Left renal cortex interstitium (tissue), 4 donors: ENCODE results near the gene RPP14. TPM values are rescaled to one million over a fixed set of nuclear protein-coding genes. Genes with fewer than 3 reads are reported as not detected.
"Not testable (repeated sequence)": the region's sequence is repeated elsewhere in the genome, so short reads cannot be mapped to it uniquely, and the experiment has no call there.

Experiments
- DNase-seq, 4 donors: peaks; one replicate each; pipeline ENCODE4 v3.0.0-alpha.2; 2013; ENCODE audit warnings: low read depth in 4 of 4, low spot score in 2 of 4, missing footprints in 1 of 4
- polyA plus RNA-seq, 4 donors: library from polyadenylated mRNA; unstranded; fragments of 120-200 nt; gene quantifications; one replicate each; pipeline ENCODE4 v1.2.1, GENCODE V29; 2013; ENCODE audit not compliant: insufficient read length in 4 of 4

RPP14 gene
- polyA plus RNA-seq, 4 donors: 19.5 to 26.9 (median 20.1) TPM

DNA sequence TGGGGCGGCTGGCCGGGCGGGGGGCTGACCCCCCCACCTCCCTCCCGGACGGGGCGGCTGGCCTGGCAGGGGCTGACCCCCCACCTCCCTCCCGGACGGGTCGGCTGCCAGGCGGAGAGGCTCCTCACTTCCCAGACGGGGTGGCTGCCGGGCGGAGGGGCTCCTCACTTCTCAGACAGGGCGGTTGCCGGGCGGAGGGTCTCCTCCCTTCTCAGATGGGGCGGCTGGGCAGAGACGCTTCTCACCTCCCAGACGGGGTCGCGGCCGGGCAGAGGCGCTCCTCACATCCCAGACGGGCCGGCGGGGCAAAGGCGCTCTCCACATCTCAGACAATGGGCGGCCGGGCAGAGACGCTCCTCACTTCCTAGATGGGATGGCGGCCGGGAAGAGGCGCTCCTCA, 15.6 kb upstream of the RPP14 start:
- DNase-seq: not testable (repeated sequence)

DNA sequence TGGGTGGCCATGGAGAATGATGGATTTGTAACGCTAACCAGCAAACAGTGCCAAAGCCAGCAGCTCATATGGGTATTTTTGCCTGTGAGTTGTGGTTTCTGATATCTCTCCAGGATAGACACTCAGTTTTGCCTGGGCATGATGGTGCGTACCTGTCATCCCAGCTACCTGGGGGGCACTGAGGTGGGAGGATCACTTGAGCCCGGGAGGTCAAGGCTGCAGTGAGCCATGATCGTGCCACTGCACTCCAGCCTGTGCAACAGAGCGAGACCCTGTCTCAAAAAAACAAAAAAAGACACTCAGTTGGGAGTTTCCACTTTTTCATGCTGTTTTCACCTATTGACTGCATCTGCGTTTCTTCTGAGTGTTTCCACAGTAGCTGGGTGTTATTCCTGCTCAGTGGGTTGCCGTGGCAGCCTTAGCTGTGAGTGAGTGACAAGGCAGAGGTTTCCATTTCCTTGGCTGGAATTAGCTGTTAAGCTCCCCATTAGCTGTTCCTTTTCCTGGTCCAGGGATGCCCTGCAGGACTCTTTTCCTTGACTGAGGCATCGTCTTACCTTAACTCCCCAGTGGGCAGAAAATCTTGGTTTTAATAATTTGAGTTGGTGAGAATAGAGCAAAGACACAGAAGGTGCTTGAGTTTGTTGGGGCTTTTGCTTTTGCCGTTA, 14.2 kb upstream of the RPP14 start:
- DNase-seq: no peak

DNA sequence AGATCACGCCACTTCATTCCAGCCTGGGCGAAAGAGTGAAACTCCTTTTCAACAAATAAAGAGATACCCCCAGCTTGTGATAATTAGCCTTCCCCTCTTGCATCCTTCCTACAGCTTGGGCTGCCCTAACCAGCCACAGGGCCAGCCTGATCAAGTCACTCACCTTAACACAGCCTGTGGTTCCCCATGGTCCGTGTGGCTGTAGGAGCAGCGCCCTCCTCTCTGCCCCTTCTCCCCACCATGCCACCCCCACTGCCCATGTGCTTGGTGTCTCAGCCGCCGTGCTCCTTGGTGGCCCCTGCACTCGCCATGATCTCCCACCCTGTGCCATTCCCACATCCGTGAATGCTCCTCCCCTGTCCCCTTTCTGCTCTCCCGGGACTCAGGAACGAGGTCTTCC, 13.2 kb upstream of the RPP14 start:
- no peak for DNase-seq

DNA sequence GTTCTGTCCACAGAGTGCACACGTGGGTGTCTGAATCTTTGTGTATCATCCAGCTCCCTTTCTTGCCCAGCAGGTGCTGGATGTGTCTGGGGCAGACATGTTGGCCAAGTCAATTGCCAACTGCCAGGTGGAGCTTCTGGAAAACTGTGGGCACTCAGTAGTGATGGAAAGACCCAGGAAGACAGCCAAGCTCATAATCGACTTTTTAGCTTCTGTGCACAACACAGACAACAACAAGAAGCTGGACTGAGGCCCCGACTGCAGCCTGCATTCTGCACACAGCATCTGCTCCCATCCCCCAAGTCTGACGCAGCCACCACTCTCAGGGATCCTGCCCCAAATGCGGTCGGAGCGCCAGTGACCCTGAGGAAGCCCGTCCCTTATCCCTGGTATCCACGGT, 12.5 kb upstream of the RPP14 start:
- no peak for DNase-seq

DNA sequence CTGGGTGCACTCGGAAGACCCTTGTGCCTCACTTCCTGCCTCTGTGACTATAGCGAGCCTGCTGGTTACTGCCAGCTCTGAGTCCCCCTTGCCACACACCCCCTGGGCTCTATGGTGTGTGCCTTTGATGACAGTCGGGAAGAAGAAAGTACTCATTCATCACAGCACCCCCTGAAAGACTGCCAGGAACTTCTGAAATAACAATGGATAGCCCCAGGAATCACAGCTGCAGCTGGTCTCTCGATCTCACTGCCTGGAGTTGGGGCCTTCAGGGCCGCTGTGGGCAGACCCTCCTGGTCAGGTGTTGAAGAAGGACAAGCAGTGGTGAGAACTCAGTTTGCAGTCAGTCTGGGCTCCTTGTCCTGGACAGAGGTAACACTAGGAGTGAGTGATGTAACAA, 9.8 kb upstream of the RPP14 start:
- DNase-seq: no peak

DNA sequence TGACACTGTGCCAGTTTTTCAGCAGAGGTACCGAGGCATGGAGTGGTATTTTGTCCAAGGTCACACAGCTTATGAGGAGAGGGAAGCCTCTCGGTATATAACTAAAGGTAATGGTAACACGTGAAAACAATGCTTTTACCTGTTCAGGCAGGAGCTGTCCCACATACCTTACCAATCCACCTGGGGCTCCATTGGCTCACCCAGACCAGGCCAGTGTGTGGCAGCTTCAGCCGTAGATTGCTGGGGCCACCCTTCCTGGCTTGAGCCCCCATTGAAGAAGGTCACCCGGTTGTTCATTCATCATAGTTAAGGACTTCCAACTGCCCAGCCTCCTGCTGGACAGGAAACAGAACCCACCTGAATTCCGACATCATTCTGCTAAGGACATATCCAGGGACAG, 9.2 kb upstream of the RPP14 start:
- DNase-seq: no peak

DNA sequence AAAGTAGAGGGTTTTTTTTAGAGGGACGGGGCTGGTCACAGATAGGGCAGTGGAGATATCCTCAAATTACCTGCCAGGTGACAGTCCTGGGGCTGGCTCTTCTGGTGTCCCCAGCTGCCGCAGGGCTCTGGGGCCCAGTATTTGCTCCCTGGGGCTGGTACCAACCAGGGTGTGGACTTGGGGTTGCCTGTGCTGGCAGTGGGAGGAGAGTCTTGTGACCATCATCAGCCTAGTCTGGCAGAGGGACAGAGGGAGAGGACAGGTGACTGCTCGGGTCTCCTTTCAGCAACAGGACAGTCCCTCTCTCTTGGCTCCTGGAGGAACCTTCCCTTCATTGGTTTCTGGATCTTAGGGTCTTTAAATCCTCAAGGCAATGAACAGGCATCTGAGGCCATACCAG, 7.9 kb upstream of the RPP14 start:
- DNase-seq: no peak

DNA sequence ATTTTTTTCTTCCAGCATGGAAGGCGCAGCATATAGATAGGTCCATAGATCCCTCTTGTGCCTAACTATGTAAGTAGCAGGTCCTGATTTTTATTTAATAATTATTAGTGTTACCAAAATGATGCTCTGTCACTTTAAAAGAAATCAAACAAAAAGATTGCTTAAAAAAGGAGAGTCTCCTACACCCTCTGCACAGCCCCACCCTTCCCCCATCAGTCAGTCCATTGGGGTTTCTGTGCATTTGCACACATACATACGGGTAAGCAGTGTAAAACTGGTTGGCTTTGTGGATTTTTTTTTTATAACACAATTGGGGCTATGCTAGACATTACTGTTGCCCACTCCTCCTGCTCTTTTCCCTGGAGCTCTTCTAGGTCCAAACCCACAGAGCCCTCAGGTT, 7.0 kb upstream of the RPP14 start:
- no peak for DNase-seq

DNA sequence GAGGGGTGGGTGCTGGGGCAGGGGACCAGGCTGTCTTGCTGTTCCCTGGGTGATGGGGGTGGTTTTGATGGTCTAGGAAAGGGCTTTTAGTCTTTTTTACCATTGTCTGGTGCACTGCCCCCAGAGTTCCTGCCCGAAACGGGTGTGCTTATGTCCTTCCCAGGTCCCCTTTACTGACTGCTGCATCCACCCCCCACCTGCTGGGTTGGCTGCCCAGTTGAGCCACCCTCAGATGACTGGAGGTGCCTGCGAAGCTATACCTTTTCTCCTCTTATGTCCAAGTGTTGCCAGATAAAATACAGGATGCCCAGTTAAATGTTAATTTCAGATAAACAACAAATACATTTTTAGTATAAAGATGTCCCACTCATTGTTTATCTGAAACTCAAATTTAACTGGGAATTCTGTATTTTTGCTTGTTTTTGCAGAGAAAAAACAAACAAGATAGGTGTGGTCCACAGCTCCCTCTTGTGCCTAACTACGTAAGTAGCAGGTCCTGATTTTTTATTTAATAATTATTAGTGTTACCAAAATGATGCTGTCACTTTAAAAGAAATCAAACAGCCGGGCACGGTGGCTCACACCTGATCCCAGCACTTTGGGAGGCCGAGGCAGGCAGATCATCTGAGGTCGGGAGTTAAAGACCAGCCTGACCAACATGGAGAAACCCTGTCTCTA, 6.1 kb upstream of the RPP14 start:
- DNase-seq: peak in 1 of 4 donors; percentile 25

DNA sequence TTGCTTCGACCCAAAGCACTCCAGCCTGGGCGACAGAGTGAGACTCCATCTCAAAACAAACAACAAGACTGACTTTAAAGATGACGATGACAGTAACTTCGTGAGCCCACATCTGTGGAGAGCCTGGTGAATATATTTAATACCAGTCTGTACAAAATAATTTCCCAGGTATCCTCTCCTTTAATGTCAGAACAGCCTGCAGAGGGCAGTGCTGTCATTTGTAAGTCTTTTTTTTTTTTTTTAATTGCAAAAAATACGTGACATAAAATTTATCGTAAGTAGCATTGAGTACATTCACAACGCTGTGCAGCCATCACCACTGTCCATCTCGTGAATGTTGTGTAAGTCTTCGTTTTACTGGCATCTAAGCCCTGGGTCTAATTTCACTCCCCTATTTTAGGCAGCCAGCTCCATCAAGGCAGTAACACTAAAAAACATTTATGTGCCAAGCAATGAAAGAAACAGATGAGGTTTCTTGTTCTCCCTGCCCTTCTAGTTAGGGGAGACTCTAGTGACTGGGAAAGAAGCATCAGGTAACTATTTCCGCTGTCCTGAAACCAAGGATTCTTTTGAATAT, 1.7 kb downstream of the RPP14 start:
- DNase-seq: no peak

DNA sequence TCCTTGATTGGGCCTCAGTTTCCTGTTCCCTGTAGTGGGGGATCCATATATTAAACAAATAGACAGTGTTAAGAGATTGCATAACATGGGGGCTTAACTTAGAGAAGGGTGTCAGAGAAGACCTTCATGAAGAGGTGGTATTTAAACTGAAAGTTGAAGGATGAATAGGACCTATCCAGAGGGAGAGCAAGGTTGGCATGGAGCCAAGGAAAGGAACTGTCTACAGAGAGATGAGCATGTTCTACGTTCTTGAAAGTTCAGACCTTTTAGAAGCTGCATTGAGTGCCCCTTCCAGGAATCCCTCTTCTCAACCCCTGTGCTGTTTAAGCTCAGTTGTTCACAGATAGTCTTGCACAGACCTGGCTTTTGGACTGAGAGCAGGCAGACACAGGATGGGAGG, 2.7 kb downstream of the RPP14 start:
- no peak for DNase-seq

DNA sequence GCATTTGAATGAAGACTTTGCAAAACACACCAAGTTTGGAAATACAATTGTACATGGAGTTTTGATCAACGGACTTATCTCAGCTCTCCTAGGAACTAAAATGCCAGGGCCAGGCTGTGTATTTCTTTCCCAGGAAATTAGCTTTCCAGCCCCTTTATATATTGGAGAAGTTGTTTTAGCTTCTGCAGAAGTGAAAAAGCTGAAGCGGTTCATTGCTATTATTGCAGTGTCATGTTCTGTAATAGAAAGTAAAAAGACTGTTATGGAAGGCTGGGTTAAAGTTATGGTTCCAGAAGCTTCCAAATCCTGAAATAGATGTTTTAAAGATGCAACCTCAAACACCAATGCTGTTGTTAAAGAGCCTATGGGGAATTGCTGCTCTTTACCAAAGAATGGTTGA, 11.8 kb downstream of the RPP14 start:
- no peak for DNase-seq

DNA sequence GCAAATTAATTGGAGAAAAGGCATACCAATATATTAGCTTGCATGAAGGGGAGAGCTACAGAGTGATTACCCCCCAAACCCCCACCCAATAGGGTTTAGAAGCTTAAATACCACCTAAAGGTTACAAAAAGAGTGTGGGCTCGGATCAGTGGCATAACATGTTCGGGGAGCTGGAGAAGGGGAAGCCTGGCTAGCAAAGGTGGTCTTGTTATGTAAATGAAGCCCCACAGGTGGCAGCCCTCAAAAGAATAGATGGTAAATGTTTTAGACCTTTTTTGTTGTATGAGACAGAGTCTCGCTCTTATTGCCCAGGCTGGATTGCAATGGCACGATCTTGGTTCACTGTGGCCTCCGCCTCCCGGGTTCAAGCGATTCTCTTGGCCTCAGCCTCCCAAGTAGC, 15.7 kb downstream of the RPP14 start:
- DNase-seq: no peak

DNA sequence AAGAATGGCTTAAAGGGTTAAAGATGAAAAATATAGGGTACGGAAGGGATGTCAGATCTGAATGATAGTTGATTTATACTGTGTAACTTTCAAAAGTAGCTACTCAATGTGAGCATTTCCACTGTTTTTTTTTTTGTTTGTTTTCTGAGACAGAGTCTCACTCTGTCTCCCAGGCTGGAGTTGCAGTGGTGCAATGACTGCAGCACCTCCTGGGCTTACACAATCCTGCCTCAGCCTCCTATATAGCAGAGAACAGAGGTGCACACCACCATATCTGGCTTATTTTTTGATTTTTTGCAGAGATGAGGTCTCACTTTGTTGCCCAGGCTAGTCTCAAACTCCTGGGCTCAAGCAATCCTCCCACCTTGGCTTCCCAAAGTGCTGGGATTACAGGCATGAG, 16.7 kb downstream of the RPP14 start:
- no peak for DNase-seq

DNA sequence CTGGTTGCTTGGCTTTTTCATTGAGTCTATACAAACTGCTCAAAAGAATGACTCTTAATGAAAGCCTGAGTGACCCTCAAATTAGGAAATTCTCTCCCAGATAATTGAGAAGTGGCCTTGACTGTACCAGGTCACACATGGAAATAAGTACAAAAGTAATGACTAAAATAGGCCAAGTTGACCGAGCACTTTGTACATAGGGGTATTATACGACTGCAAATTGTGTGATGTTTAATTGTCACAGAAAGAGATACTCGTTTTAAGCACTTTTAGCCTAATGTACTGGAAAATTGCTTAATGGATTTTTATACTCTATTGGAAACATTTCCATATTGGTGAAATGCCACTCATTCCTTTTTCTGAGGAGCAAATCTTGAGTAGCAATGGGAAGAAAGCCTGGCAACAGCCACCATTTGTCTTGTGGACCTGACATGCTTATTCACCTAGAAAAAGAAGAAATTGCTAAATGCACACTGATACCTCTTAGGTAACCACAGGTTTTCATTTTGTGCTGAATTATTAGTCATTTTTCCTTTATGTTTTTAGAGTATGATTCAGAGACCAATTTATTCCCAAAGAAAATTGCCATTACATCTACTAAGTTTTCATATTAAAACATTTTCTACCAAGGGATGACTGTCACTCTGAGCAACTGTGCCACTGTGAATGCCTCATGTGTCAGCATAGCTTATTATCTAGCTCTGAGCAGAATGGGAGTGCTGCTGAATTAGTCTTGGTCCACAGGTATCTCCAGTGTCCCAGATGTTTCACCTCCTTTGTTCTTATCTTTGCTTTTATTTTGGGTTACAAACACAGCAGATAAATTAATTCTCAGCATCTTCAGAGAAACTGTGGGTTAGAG, 17.7 kb downstream of the RPP14 start:
- DNase-seq: no peak

DNA sequence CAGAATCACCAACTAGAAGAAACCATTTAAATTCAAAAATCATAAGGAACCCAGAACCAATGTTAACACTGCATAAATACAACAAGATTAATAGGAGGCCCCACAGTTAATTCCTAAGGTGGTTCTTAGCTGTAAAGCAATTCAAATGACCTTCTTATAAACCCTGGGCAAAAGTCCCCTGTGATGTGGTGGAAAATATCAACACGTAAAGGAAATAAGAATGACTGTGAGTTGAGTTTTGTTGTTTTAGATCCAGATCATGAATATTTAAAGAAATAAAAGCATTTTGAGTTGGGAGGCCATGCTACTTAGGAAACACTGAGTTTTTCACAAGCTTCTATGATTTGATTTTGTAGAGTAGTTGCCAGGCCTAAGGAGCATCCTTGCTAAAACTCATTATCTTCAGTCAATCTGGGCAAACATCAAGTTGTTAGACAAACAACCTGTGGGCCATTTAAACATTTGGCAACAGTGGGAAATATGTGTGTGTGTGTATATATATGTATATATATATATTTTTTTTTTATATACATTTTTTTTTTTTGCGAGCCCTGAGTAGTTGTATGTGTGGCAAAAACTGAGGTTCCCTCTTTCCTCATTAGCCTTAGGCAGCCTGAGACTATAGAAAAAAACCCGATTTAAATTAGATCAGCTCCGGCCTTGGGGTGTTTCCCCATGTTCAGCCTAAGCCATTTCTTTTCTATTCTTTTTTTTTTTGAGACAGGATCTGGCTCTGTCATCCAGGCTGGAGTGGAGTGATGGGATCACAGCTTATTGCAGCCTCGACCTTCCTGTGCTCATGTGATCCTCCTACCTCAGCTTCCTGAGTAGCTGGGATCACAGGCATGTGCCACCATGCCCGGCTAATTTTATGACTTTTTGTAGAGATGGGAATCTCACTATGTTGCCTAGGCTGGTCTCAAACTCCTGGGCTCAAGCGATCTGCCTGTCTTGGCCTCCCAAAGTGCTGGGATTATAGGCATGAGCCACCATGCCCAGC, 18.6 kb downstream of the RPP14 start:
- DNase-seq: no peak

DNA sequence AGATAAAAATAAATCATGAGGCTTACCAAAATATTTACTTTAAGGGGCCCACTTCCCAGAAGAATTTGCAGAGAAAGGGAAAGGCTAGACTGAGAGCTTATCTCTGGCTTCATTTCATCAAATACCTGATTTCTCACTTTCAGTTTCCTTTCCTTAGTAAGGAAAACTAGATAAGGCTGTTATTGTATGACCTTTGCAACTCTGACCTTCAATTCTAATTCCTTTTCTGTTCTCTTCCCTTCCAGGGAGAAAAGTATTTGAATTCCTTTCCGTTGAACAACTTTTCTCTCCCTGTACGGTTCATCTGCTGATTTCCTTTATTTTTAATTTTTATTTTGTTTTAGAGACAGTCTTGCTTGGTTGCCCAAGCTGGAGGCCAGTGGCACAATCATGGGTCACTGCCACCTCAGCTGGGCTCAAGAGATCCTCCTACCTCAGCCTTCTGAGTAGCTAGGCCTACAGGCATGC, 19.5 kb downstream of the RPP14 start:
- no peak for DNase-seq

DNA sequence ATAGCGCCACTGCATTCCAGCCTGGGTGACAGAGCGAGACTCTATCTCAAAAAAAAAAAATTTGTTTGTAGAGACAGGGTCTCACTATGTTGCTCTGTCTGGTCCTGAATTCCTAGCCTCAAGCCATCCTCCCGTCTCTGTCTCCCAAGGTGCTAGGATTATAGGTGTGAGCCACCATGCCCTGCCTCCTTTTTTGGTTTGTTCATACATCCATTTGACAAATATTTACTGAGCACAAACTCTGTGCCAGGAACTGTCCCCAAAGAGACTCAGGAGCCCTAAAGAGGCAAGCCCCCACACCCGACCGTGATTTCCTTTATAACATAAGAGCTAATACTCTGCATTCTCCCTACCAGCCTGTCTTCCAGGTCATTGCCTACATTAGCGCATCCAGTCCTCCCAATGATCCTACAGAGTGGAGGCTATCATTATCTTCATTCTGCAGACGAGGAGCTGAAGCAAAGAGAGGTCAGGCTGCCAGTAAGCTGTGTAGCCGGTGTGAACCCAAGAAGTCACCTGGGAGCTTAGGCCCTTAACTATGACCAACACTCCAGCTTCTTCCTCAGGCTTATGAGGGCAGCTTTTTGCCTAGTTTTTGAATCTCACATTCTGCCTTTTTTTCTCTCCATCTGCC, 20.3 kb downstream of the RPP14 start:
- no peak for DNase-seq

DNA sequence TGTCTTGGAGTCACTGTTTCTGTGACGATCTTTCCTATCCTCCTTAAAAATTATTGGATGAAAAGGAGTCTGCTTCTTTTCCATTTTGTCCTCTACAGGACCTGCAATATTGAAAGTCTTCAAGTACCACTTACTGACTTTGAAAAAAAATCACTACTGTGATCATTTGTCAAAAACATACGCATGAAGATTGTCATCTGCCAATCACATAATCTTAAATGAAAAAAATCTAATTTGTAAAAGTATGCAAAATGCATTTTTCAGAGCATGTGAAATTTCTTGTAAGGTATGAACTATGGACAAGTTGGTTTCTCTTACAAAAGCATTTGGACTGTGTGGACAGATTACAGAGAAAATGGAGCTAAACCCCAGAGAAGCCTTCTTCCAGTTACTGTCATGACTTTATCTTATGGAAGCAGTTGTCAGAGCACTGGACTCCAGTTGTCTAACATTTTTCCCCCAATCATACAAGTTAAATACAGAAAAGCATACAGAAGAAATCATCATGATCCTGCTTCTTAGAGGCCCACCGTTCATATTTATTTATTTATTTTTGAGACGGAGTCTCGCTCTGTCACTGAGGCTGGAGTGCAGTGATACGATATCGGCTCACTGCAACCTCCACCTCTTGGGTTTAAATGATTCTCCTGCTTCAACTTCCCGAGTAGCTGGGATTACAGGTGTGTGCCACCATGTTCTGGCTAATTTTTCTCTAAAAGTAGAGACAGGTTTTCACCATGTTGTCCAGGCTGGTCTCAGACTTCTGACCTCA, 23.3 kb downstream of the RPP14 start:
- no peak for DNase-seq
